Ovary (tissue), 3 donors: ENCODE data around the gene CNTRL.

Experiments
- EP300 ChIP-seq: sonication (generic); formaldehyde crosslinking; IDR thresholded peaks from one replicate; pipeline ENCODE4 v1.6.1; 2017; ENCODE audit warnings: antibody characterized with exemption
- POLR2A ChIP-seq: fragments of 450-650 bp; IDR thresholded peaks from one replicate; pipeline ENCODE4 v1.6.1; 2017; ENCODE audit warnings: antibody characterized with exemption, mild to moderate bottlenecking, moderate library complexity
- TF ChIP-seq, protein P1 (sequence below), 3 donors: fragments of 450-650 bp in 2 of 3; fragments of 200-600 bp in 1 of 3; IDR thresholded peaks; one replicate each; pipeline versions ENCODE4 v1.5.1 to v1.8.0; 2016 to 2022; ENCODE audit warnings: antibody characterized with exemption in 3 of 3, mild to moderate bottlenecking in 1 of 3
- donor health status: DM: no; HTN: no; CAD: no.

DNA sequence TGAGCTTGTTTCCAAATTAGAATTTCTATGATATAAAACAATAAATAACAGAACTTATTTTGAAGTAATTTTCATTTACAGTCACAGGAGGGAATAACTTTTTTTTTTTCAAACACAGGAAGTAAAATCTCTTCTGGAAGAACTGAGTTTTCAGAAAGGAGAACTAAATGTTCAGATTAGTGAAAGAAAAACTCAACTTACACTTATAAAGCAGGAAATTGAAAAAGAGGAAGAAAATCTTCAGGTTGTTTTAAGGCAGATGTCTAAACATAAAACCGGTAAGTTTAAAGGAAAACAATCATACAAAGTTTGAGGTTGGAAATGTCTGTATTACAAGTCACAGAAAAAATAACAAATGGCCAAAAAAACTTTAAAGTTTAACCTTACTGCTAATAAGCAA is 85.3 kb downstream of the CNTRL start:
- TF ChIP-seq, protein P1, sequence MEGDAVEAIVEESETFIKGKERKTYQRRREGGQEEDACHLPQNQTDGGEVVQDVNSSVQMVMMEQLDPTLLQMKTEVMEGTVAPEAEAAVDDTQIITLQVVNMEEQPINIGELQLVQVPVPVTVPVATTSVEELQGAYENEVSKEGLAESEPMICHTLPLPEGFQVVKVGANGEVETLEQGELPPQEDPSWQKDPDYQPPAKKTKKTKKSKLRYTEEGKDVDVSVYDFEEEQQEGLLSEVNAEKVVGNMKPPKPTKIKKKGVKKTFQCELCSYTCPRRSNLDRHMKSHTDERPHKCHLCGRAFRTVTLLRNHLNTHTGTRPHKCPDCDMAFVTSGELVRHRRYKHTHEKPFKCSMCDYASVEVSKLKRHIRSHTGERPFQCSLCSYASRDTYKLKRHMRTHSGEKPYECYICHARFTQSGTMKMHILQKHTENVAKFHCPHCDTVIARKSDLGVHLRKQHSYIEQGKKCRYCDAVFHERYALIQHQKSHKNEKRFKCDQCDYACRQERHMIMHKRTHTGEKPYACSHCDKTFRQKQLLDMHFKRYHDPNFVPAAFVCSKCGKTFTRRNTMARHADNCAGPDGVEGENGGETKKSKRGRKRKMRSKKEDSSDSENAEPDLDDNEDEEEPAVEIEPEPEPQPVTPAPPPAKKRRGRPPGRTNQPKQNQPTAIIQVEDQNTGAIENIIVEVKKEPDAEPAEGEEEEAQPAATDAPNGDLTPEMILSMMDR (IDR thresholded peaks at IDR 0.05): no peak
- TF ChIP-seq POLR2A: no peak
- TF ChIP-seq EP300: no peak
